GM18520 (cell line): Measurements from ENCODE around the gene TOX2.
A peak's percentile ranks its signal among the peaks of the same experiment; 100 is the strongest.

Source experiments
- ATAC-seq: cut with Tn5 transposase; IDR thresholded peaks from one replicate; pipeline ENCODE4 v1.9.1; 2021; ENCODE audit not compliant: unreplicated experiment

TOX2 gene

DNA sequence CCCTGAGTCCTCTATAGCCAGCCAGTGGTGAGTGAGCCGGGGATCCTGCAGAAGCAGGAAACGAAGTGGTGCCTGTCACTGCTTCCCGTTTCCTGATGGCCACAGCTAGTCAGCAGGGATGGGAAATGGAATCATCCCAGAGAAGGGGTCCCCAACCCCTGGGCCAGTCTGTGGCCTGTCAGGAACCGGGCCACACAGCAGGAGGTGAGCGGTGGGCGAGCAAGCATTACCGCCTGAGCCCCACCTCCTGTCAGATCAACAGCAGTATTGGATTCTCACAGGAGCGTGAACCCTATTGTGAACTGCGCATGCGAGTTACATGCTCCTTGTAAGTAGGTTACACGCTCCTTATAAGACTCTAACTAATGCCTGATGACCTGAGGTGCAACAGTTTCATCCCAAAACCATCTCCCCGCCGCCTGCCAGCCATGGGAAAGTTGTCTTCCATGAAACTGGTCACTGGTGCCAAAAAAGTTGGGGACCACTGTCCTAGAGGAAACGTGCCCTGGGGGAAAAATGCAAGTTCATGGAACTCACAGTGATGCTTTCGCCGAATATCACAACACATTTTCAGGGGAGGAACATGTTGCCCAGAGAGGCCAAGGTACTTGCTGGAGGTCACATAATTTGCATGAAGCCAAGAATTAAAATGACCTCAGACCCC, 158.5 kb downstream of the TOX2 start:
- ATAC-seq: no peak

GRCh38 chr20:44073675-44074071, 159.0 kb downstream of the TOX2 start:
- no peak for ATAC-seq

- ATAC-seq: no peak
Measured at GRCh38 chr20:44074252-44075151, 159.8 kb downstream of the TOX2 start.

DNA sequence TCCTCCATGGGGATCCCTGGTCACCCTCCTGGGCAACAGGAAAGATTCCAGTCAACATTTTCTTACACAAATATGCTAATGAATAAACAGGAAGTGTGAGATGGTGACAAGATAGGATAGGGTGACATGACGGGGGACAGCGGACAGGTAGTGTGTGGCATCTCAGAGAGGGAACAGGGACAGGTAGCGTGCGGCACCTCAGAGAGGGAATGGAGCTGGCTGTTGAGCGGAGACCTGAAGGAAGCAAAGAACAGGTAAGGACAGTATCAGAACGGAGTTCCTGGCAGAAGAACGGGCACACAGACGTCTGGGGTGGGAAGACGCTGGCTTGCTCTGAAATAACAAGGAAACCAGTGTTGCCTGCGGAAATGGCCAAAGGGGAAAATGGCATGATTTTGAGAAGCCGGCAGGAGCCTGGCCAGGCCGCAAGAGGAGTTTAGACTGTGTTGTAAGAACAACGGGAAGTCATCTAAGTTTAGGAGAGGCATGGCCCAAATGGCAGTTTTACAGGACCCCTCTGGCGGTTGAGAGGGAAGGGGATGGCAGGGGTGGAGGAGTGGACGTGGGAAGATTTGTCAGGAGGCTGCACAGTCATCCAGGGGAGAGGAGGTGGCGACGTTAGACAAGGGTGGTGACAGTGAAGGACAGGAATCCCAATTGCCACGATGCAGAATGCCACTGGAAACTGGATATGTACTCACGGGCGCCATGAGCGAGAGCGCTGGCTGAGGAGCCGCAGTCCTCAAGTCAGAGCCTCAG, 160.7 kb downstream of the TOX2 start:
- no peak for ATAC-seq

- no peak for ATAC-seq
Measured at GRCh38 chr20:44075950-44076232, 161.2 kb downstream of the TOX2 start.

GRCh38 chr20:44079291-44079690, 164.6 kb downstream of the TOX2 start:
- no peak for ATAC-seq

- ATAC-seq: no peak
Measured at GRCh38 chr20:44080064-44080463, 165.4 kb downstream of the TOX2 start.

DNA sequence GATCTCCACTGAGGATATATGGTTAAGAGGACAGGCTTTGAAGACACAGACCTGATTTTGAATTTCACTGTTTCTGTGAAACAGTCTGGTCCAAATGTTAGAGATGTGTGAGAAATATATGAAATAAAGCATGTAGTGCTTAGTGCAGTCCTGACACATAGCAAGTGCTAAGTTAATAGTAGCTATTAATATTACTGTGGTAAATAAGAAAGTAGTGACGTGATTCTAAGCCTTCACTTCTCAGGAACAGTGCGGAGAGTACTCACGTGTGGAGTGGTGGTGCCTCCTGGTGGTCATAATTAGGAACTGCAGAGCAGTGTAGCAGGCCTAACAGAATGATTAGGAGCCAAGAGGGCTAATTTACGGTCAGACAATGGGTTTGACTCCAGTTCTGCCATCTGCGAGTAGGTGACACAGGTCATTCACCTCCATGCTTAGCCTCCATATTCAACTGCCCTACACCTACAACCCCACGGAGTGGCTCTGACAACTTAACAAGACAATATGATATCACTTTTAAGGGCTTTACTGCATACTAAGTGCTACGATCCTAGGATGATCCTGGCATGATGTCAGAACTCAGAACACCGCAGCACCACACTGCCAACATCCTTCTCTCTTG, 166.1 kb downstream of the TOX2 start:
- ATAC-seq: peak; percentile 66

DNA sequence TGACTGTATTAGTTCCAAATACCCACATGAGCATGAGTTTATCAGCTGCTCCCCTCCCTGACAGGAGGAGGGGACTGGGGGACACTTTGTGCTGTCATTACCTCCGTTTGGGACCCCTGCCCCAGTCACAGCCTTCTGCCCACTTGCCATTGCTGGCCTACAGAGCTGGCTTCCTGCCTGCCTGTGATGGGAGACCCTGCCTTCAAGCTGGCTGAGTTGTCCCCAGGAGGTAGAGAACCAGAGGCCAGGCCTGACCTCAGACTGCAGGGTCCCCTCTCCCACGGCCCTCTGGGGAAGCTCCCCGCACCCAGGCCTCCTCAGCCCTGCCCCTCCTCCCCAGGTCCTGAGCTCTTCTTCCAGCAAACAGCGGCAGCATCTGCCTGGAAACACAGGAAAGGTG, 166.8 kb downstream of the TOX2 start:
- ATAC-seq: no peak

DNA sequence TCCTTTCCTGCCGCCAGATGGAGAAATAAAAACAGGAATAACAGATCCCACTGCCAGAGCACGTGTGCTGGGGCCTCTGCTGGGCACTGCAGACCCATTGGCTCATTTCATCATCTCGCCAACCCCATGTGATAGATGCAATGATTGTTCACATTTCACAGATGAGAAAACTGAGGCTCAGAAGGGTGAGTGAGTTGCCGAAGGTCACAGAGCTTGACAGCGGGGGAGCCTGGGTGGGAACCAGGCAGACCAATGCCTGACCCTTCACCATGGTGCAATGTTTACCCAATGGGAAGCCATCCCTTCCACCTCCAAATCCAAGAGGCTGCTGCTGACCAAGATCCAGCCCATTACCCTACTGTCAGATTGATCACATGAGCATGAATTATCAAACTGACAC, 167.2 kb downstream of the TOX2 start:
- ATAC-seq: no peak

DNA sequence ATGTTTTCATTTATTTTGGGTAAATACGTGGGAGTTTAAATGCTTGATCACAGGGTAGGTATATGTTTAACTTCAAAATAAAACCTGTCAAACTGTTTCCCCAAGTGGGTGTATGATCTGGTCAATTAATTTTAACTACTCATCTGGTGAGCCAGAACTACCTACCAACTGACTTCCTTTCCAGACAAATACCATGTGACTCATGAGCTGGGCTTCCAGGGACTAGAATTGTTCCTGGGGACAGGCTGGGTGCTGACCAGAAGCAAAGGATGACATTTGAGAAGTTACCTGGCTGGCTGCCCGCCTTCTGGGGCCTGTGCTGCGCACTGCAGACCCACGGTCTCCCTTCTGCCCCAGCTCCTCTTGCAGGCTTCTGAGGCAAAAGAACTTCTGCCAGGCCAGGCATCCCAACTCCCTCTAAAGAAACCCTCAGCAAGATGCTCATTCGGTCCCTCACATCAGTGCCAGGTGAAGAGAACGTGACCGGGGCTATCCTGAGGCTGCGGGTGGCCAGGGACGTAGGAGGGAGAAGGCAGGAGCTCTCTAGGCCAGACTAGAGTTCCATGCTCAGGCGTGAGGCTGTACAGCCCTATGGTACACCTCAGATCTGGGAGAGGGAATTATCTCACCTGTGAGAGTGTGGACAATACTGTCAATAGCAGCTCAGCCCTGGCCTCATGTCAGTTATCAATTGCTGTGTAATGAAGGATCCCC, 168.7 kb downstream of the TOX2 start:
- no peak for ATAC-seq

GRCh38 chr20:44084439-44084838, 169.8 kb downstream of the TOX2 start:
- ATAC-seq: no peak

DNA sequence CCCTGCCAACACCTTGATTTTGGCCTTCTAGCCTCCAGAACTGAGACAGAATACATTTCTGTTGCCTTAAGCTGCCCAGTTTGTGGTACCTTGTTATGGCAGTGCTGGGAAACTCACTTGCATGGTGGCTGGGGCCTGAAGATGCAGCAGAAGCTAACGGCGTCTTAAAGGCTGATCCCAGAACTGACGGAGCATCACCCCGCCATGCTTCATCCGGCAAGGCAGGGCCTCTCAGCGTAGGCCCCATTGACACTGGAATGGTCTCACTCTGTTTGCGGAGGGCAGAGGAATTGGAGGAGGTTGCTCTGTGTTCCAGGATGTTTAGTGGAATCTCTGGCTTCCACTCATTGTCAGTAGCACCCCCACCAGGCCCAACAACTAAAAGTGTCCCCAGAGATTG, 170.2 kb downstream of the TOX2 start:
- ATAC-seq: no peak

GRCh38 chr20:44085616-44086434, 171.2 kb downstream of the TOX2 start:
- no peak for ATAC-seq

DNA sequence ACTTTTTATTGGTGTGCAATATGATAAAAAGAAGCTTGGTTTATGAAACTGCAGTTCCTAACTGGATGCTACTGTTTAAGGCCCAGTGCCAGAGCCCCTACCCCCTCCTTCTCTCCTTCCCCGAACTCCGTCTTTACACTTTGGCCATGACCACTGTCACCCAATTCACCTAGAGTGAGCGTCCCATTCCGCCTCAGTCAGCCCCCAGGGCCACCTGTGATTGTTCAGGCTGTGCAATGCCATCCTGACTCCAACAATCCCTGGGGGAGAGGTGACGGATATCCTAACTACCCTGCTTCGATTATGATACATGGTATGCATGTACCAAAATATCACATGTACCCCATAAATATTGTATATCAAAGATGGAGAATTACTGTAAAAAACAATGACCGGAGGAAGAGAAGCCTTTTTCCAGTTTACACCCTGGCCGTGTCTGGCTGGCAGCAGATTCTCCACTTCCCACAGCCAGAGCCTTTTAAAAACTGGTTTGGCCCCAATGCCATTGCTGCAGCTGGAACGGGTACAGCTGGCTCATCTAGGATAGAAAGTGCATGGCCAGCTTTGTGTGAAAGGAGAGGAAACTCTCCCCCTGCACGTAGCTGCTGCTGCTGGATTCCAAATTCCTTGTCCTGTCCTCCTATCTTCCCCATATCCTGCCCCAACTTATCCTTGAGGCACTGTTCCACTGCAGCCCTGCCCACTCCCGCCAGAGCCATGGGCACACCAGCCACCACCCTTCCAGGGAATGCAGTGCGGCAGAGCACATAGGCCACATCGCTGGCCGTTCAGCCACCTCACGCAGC, 172.6 kb downstream of the TOX2 start:
- ATAC-seq: no peak

GRCh38 chr20:44087857-44088120, 173.1 kb downstream of the TOX2 start:
- ATAC-seq: no peak

DNA sequence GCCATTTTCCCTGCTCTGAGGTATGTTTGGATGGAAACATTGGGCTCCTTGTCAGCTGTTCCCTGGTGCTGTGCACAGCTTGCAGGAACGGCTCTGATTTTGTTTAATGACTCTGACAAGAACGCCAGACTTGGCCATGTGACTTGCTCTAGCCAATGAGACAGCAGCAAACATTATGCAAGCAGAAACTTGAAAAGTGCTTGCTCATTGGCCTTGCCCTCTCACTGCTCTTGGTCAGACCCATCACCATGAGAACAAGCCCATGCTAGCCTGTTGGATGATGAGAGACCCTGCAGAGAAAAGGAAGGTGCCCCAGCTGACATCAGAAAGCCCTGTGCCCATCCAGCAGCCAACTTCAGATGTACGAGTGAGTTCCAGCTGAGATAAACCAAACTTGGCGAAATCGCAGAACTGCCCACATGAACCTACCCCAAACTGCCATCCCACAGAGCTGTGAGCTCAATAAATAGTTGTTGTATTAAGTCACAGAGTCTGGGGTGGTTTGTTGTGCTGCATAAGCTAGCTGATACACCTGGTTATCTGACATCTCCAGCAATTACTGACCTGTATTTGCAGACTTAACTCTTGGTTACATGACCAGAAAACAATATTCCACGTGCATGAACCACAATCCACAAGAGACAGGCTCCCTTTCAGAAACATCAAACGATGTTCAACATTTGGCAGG, 175.5 kb downstream of the TOX2 start:
- no peak for ATAC-seq

DNA sequence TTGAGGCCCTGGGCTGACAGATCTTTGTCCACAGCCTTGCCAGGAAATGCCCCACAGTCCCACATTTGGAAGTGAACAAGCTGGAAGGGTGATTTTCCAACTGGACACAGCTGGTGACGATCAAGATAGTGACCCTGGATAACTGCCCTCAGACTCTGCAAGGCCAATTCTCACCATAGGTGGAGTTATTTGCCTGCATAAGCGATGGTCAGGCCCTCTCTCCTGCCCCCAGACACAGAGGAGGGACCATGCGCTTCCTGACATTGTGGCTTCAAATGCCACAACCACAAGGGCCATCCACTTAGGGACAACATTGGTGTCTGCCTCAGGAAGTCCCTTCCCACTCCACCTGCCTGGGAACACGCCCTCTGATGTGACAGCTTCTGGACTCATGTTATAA, 176.4 kb downstream of the TOX2 start:
- no peak for ATAC-seq
